22Rv1 (cell line): ENCODE measurements around the gene TBCK.
"Not testable (repeated sequence)": the region's sequence is repeated elsewhere in the genome, so short reads cannot be mapped to it uniquely, and the experiment has no call there.

ENCODE experiments used
- ZFX ChIP-seq: fragments of 450-650 bp; IDR thresholded peaks from 2 replicates; pipeline ENCODE4 v1.6.1; 2017; ENCODE audit warnings: antibody characterized with exemption, borderline replicate concordance
- TF ChIP-seq, protein P1 (sequence below): fragments of 450-650 bp; IDR thresholded peaks from 2 replicates; pipeline ENCODE4 v1.5.1; 2017; ENCODE audit warnings: mild to moderate bottlenecking

DNA sequence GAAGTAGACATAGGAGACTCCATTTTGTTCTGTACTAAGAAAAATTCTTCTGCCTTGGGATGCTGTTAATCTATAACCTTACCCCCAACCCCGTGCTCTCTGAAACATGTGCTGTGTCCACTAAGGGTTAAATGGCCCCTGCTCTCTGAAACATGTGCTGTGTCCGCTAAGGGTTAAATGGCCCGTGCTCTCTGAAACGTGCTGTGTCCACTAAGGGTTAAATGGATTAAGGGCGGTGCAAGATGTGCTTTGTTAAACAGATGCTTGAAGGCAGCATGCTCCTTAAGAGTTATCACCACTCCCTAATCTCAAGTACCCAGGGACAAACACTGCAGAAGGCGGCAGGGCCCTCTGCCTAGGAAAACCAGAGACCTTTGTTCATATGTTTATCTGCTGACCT, 5.8 kb upstream of the TBCK start:
- TF ChIP-seq, protein P1, sequence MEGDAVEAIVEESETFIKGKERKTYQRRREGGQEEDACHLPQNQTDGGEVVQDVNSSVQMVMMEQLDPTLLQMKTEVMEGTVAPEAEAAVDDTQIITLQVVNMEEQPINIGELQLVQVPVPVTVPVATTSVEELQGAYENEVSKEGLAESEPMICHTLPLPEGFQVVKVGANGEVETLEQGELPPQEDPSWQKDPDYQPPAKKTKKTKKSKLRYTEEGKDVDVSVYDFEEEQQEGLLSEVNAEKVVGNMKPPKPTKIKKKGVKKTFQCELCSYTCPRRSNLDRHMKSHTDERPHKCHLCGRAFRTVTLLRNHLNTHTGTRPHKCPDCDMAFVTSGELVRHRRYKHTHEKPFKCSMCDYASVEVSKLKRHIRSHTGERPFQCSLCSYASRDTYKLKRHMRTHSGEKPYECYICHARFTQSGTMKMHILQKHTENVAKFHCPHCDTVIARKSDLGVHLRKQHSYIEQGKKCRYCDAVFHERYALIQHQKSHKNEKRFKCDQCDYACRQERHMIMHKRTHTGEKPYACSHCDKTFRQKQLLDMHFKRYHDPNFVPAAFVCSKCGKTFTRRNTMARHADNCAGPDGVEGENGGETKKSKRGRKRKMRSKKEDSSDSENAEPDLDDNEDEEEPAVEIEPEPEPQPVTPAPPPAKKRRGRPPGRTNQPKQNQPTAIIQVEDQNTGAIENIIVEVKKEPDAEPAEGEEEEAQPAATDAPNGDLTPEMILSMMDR, result not testable (repeated sequence)
- not testable (repeated sequence) for TF ChIP-seq ZFX
